ENCODE results near the gene PANX1.

Gene PANX1

GRCh38 chr11:94133752-94134151 lies 5.1 kb downstream of the PANX1 start:
- no peak overlapping the region for H3K4me3 ChIP-seq (ENCODE audit: low read length)
- DNase-seq (ENCODE audit: low read depth) = no peak
- no peak for TF ChIP-seq CTCF (conservative IDR thresholded peaks at IDR 0.05; ENCODE audit: low read depth, low read length)

- DNase-seq (ENCODE audit: low read depth) = peak; percentile 37
- H3K4me3 ChIP-seq (ENCODE audit: low read length) = no peak overlapping the region
Measured at GRCh38 chr11:94134651-94135512, 6.2 kb downstream of the PANX1 start.

GRCh38 chr11:94139416-94139815 lies 10.8 kb downstream of the PANX1 start:
- no peak overlapping the region for H3K4me3 ChIP-seq (ENCODE audit: low read length)
- no peak for DNase-seq (ENCODE audit: low read depth)
- TF ChIP-seq CTCF (conservative IDR thresholded peaks at IDR 0.05; ENCODE audit: low read depth, low read length) = no peak

More at GRCh38 chr11:94134651-94135512, 6.2 kb downstream of the PANX1 start:
- TF ChIP-seq CTCF (conservative IDR thresholded peaks at IDR 0.05; ENCODE audit: low read depth, low read length) = no peak

GRCh38 chr11:94140154-94140655 lies 11.6 kb downstream of the PANX1 start:
- no peak for TF ChIP-seq CTCF (conservative IDR thresholded peaks at IDR 0.05; ENCODE audit: low read depth, low read length)
- H3K4me3 ChIP-seq (ENCODE audit: low read length) = no peak overlapping the region
- no peak for DNase-seq (ENCODE audit: low read depth)

GRCh38 chr11:94141511-94142307 lies 13.1 kb downstream of the PANX1 start:
- no peak overlapping the region for H3K4me3 ChIP-seq (ENCODE audit: low read length)
- DNase-seq (ENCODE audit: low read depth) = no peak
- no peak for TF ChIP-seq CTCF (conservative IDR thresholded peaks at IDR 0.05; ENCODE audit: low read depth, low read length)

- no peak for TF ChIP-seq CTCF (conservative IDR thresholded peaks at IDR 0.05; ENCODE audit: low read depth, low read length)
- H3K4me3 ChIP-seq (ENCODE audit: low read length) = no peak overlapping the region
- DNase-seq (ENCODE audit: low read depth) = no peak
Measured at GRCh38 chr11:94142308-94143281, 14.0 kb downstream of the PANX1 start.

All from retinal pigment epithelial cell (primary cell).